ENCODE measurements around the gene KCNH3.

Gene KCNH3

GRCh38 chr12:49585477-49586459, 46.9 kb downstream of the KCNH3 start:
- H3K4me3 ChIP-seq (ENCODE audit: low read depth, low read length) = no peak overlapping the region
- no peak overlapping the region for H3K27ac ChIP-seq (ENCODE audit: extremely low read depth, low read depth, low read length)
- ChIA-PET POLR2A (no interaction called here), CTCF (interaction anchor here (0.9 kb wide), 1 partner anchor 98 kb away, joined by 7 read pairs; no protein-coding TSS in a partner anchor)
- TF ChIP-seq ZNF704 (tag by site-specific recombination; IDR thresholded peaks at IDR 0.05) = no peak
- TF ChIP-seq MYNN (tag by site-specific recombination; IDR thresholded peaks at IDR 0.05; ENCODE audit: borderline replicate concordance) = peak; percentile 83
- no peaks in the 10 kb centered on the region for H3K9me3 ChIP-seq (ENCODE audit: control insufficient read depth, insufficient read depth, low read depth, low read length)
- peaks cover 0 to 20% of the 10 kb centered on the region in 2 experiments; a peak in 2 of 3 replicates for H3K36me3 ChIP-seq (ENCODE audit: control insufficient read depth in 2 of 2, insufficient read depth in 1 of 2, low read length in 2 of 2)
- H3K4me1 ChIP-seq (ENCODE audit: control insufficient read depth, insufficient read depth, low read length) = no peaks in the 10 kb centered on the region

GRCh38 chr12:49587174-49587908, 48.5 kb downstream of the KCNH3 start:
- Histone ChIP-seq H3K36me3 (ENCODE audit: control insufficient read depth in 2 of 2, insufficient read depth in 1 of 2, low read length in 2 of 2) (peaks cover 0 to 20% of the 10 kb centered on the region in 2 experiments; a peak in 2 of 3 replicates), H3K27ac (ENCODE audit: extremely low read depth, low read depth, low read length) (no peak overlapping the region), H3K9me3 (ENCODE audit: control insufficient read depth, insufficient read depth, low read depth, low read length) (no peaks in the 10 kb centered on the region), H3K4me3 (ENCODE audit: low read depth, low read length) (no peak overlapping the region), H3K4me1 (ENCODE audit: control insufficient read depth, insufficient read depth, low read length) (no peaks in the 10 kb centered on the region)
- POLR2A ChIA-PET = no interaction called here
- no peak for TF ChIP-seq ZBTB17 (tag by site-specific recombination; IDR thresholded peaks at IDR 0.05)
- no peak for TF ChIP-seq ZNF140 (tag by site-specific recombination; IDR thresholded peaks at IDR 0.05)
- no peak for TF ChIP-seq ZNF529 (tag by site-specific recombination; IDR thresholded peaks at IDR 0.05; ENCODE audit: insufficient replicate concordance)
- TF ChIP-seq ZNF157 (tag by site-specific recombination; IDR thresholded peaks at IDR 0.05) = no peak
- no peak for TF ChIP-seq ZNF121 (tag by site-specific recombination; IDR thresholded peaks at IDR 0.05)
- no peak for TF ChIP-seq ZNF654 (tag by site-specific recombination; IDR thresholded peaks at IDR 0.05; ENCODE audit: low read depth)
- no peak for TF ChIP-seq ZSCAN4 (tag by site-specific recombination; IDR thresholded peaks at IDR 0.05)
- TF ChIP-seq ZNF660 (tag by site-specific recombination; IDR thresholded peaks at IDR 0.05) = no peak
- no peak for TF ChIP-seq ZNF214 (tag by site-specific recombination; IDR thresholded peaks at IDR 0.05; ENCODE audit: borderline replicate concordance)
- TF ChIP-seq ZNF560 (tag by site-specific recombination; IDR thresholded peaks at IDR 0.05; ENCODE audit: borderline replicate concordance) = no peak
- no peak for TF ChIP-seq ZBTB44 (tag by site-specific recombination; IDR thresholded peaks at IDR 0.05)
- TF ChIP-seq ZNF664 (tag by site-specific recombination; IDR thresholded peaks at IDR 0.05) = no peak
- no peak for TF ChIP-seq ZNF747 (tag by site-specific recombination; IDR thresholded peaks at IDR 0.05)
- TF ChIP-seq ZNF174 (tag by site-specific recombination; IDR thresholded peaks at IDR 0.05) = no peak
- TF ChIP-seq ZFHX2 (tag by site-specific recombination; conservative IDR thresholded peaks at IDR 0.05) = no peak
- TF ChIP-seq ZNF341 (tag by site-specific recombination; IDR thresholded peaks at IDR 0.05; ENCODE audit: low read depth) = no peak
- TF ChIP-seq GLI2 (tag by site-specific recombination; IDR thresholded peaks at IDR 0.05; ENCODE audit: borderline replicate concordance, low read depth) = no peak
- TF ChIP-seq ZNF311 (tag by site-specific recombination; IDR thresholded peaks at IDR 0.05; ENCODE audit: borderline replicate concordance) = no peak
- no peak for TF ChIP-seq ZNF10 (tag by site-specific recombination; IDR thresholded peaks at IDR 0.05)
- CTCF ChIA-PET = no interaction called here

Data from HEK293 (cell line).